GM12874 (cell line): ENCODE measurements around the gene MLYCD.

ENCODE experiments used
- TF ChIP-seq, protein P1 (sequence below): IDR thresholded peaks from 2 replicates; pipeline ENCODE4 v1.5.1; 2011; ENCODE audit warnings: low read depth, mild to moderate bottlenecking, control low read depth, low read length, moderate library complexity; ENCODE audit not compliant: insufficient read depth

Gene MLYCD

DNA sequence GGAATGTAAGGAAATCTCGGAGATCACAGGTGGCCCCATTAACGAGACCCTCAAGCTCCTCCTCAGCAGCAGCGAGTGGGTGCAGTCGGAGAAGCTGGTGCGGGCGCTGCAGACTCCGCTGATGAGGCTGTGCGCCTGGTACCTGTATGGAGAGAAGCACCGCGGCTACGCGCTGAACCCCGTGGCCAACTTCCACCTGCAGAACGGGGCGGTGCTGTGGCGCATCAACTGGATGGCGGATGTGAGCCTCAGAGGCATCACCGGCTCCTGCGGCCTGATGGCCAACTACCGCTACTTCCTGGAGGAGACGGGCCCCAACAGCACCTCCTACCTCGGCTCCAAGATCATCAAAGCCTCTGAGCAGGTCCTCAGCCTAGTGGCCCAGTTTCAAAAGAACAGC lies 16.2 kb downstream of the MLYCD start:
- TF ChIP-seq, protein P1, sequence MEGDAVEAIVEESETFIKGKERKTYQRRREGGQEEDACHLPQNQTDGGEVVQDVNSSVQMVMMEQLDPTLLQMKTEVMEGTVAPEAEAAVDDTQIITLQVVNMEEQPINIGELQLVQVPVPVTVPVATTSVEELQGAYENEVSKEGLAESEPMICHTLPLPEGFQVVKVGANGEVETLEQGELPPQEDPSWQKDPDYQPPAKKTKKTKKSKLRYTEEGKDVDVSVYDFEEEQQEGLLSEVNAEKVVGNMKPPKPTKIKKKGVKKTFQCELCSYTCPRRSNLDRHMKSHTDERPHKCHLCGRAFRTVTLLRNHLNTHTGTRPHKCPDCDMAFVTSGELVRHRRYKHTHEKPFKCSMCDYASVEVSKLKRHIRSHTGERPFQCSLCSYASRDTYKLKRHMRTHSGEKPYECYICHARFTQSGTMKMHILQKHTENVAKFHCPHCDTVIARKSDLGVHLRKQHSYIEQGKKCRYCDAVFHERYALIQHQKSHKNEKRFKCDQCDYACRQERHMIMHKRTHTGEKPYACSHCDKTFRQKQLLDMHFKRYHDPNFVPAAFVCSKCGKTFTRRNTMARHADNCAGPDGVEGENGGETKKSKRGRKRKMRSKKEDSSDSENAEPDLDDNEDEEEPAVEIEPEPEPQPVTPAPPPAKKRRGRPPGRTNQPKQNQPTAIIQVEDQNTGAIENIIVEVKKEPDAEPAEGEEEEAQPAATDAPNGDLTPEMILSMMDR: no peak

DNA sequence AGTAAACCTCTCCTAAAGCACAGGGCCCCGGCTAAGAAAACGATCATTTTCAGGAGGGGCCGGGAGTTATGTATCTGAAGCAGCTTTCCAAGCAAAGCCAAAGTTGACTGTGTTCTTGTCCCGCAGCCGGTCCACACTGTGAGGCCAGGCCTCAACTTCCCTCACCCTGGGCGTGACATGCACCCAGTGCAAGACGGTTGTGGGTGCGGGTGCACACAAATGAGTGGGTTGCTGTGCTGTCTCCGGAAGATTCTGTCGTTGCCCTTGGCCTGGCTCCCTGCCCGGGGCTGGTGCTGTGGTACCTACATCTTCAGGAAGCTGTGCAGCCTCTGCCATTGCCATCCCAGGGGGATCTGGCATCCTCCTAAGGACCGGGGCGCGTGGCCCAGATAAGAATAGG lies 16.6 kb downstream of the MLYCD start:
- TF ChIP-seq, protein P1: no peak

DNA sequence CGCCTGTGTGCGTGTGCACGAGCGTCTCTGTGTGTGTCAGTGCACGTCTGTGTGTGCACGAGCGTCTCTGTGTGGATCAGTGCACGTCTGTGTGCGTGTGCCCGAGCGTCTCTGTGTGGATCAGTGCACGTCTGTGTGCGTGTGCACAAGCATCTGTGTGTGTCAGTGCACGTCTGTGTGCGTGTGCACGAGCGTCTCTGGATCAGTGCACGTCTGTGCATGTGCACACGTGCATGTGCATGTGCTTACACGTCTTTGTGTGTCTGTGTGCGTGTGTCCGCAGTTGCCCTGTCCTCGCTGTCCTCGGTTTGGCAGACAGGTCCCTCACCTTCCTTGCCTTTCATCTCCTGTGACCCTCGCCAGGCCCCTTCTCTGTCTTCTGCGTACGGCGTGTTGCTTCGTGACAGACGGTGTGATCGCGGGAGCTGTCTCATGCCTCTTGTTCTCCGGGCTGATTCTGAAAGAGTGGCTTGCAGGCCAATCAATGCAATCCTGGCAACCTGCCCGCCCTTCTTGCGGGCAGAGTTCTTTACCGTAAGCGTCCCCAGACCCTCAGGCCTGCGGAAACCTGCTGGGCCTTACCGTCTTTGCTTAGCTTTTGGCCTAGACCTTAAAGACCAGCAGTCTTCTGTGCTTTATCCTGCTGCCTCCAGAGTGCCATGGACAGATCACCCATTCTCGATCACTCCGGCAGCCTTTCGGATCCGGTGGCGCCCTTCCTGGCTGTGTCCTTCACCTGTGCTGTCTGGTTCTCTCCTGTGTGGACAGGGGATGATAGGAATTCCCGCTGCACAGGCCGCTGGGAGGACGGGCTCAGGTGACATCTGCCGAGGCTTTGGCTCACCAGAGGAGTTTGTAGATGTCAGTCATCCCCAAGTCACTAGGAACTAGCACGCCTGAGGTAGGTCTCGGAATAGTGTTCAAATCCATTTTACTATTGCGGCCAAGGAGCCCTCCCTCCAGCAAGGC lies 18.5 kb downstream of the MLYCD start:
- TF ChIP-seq, protein P1: no peak

DNA sequence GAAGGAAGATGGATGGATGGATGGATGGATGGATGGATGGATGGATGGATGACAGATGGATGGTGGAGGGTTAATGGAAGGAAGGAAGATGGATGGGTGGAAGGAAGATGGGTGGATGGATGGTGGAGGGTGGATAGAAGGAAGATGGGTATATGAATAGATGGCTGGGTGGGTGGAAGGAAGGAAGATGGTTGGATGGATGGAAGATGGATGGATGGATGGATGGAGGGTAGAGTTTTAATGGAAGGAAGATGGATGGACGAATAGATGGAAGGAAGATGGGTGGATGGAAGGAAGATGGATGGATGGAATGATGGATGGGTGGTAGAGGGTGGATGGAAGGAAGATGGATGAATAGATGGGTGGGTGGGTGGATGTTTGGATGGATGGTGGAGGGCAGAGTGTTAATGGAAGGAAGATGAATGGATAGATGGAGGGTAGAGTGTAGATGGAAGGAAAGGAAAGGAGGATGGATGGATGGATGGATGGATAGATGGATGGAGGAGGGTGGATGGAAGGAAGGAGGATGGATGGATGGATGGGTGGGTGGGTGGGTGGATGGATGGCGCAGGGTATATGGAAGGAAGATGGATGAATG lies 22.1 kb downstream of the MLYCD start:
- TF ChIP-seq, protein P1: no peak

DNA sequence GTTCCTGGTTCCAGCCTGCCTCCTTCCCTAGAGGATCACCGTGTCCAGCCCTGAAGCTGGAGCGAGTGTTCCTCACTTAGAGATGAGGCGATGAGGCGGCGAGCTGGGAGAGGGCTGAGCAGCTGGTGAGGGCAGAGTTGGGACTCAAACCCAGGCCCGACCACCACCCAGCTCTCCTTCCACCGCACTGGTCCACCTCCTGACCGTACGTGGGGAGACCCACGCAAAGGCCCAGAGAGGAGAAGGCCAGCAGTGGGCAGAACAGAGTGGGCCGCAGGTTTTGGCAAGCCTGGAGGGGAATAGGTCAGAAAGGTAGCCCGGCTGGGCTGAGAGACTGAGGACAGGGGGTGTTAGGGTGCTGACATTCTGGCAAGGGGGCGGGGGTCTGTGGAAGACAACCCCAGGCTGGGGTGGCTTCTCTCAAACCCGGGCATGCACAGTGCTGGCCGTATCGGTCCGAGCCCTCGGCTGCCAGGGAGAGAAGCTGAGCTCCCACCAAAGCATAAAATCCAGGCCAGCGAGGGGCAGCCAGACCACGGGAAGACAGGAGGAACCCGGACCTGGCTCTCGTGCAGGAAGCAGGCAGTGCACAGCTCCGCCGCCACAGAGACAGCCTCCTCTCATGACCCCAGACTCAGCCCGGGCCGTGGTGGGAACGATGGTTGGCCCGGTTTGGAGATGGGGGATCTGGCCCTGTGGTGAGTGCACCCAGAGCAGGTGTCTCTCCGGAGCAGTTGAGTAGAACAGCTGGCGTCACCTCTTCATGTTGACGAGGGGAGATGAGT lies 24.9 kb downstream of the MLYCD start:
- TF ChIP-seq, protein P1: no peak

DNA sequence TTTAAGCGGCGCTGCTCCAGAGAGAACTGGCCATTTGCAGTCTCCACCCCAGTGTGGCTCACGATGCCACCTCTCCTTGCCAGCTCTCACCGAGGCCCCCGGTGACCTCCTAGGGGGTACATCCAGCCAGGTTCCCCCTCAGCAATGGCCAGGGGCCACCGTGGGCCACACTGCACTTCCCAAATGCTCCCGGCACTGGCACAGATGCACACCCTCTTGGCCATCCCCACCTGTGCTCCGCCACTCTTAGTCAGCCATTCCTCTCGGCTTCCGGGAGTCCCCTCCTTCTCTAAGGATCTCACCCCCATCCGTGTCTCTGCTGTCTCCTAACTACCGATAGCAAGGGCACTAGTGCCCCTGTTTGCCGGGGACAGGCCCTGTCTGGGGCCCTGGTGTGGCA lies 25.8 kb downstream of the MLYCD start:
- TF ChIP-seq, protein P1: no peak
